NCI-H2227 treated with DMSO at 0.1 percent for 48 hours (cell line): ENCODE data around the gene TBX3.

Experiments used
- DNase-seq: peaks from one replicate; lab custom pipeline; 2025; lab: John Stamatoyannopoulos, UW

TBX3 gene

DNA sequence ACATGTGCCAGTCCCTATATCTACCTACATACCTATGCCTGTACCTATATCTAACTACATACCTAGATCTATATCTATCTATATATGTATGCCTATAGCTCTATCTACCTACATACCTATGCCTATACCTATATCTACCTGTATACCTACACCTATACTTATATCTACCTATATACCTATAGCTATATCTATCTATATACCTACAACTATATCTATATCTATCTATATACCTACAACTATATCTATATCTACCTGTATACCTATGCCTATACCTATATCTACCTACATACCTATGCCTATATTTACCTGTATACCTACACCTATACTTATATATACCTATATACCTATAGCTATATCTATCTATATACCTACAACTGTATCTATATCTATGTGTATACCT, 56.6 kb downstream of the TBX3 start:
- no peak for DNase-seq

- no peak for DNase-seq
These were observed 58.6 kb downstream of the TBX3 start for GRCh38 chr12:114625294-114625851.

DNA sequence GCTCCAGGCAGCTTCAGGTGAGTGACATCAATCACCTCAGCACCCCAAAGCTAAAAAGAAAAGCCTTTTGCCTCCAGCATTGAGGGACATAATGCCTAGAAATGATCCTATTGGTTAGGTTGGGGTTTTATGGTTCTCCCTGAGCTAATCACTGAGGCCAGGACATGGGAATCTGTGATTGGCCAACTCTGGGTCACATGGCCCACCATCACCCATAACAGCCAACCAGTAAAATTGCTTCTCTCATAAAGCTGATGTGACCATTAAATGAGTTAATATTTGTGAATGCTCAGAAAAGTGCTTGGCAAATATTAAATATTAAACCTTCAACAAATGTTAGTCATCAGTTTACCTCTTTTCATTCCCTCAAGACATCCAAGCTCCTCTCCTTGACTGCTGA, 60.2 kb downstream of the TBX3 start:
- DNase-seq, result no peak
